ENCODE data around the gene TMEM247. TPM values are rescaled to one million over a fixed set of nuclear protein-coding genes. Genes with fewer than 3 reads are reported as not detected.

The TMEM247 gene
- total RNA-seq, 1 donor from 2014 or later = not detected

GRCh38 chr2:46488389-46488788, 9.0 kb downstream of the TMEM247 start:
- intact Hi-C loops (cut with micrococcal nuclease) = no loop called here

- intact Hi-C loops (cut with micrococcal nuclease) = no loop called here
Observed at GRCh38 chr2:46489423-46490174, 10.2 kb downstream of the TMEM247 start.

GRCh38 chr2:46490521-46491141, 11.3 kb downstream of the TMEM247 start:
- intact Hi-C loops (cut with micrococcal nuclease) = no loop called here

GRCh38 chr2:46492301-46492700, 12.9 kb downstream of the TMEM247 start:
- intact Hi-C loops (cut with micrococcal nuclease) = no loop called here

GRCh38 chr2:46493241-46493970, 14.0 kb downstream of the TMEM247 start:
- intact Hi-C loops (cut with micrococcal nuclease) = no loop called here

- intact Hi-C loops (cut with micrococcal nuclease) = no loop called here
Observed at GRCh38 chr2:46493971-46494250, 14.5 kb downstream of the TMEM247 start.

GRCh38 chr2:46494596-46494995, 15.2 kb downstream of the TMEM247 start:
- intact Hi-C loops (cut with micrococcal nuclease) = no loop called here

GRCh38 chr2:46495231-46496030, 16.1 kb downstream of the TMEM247 start:
- intact Hi-C loops (cut with micrococcal nuclease) = no loop called here

GRCh38 chr2:46497766-46498165, 18.4 kb downstream of the TMEM247 start:
- intact Hi-C loops (cut with micrococcal nuclease) = no loop called here

GRCh38 chr2:46498681-46499080, 19.3 kb downstream of the TMEM247 start:
- intact Hi-C loops (cut with micrococcal nuclease) = no loop called here

- intact Hi-C loops (cut with micrococcal nuclease) = no loop called here
Observed at GRCh38 chr2:46499392-46499785, 20.0 kb downstream of the TMEM247 start.

GRCh38 chr2:46500801-46501200, 21.4 kb downstream of the TMEM247 start:
- intact Hi-C loops (cut with micrococcal nuclease) = no loop called here

GRCh38 chr2:46502291-46502885, 23.0 kb downstream of the TMEM247 start:
- intact Hi-C loops (cut with micrococcal nuclease) = no loop called here

- intact Hi-C loops (cut with micrococcal nuclease) = no loop called here
Observed at GRCh38 chr2:46503686-46504085, 24.3 kb downstream of the TMEM247 start.

- intact Hi-C loops (cut with micrococcal nuclease) = no loop called here
Observed at GRCh38 chr2:46504221-46504620, 24.9 kb downstream of the TMEM247 start.

GRCh38 chr2:46504685-46505471, 25.5 kb downstream of the TMEM247 start:
- intact Hi-C loops (cut with micrococcal nuclease) = no loop called here

GRCh38 chr2:46505472-46505783, 26.1 kb downstream of the TMEM247 start:
- intact Hi-C loops (cut with micrococcal nuclease) = no loop called here

GRCh38 chr2:46506131-46506706, 26.9 kb downstream of the TMEM247 start:
- intact Hi-C loops (cut with micrococcal nuclease) = no loop called here

GRCh38 chr2:46508312-46508711, 28.9 kb downstream of the TMEM247 start:
- intact Hi-C loops (cut with micrococcal nuclease) = no loop called here

GRCh38 chr2:46508759-46509158, 29.4 kb downstream of the TMEM247 start:
- intact Hi-C loops (cut with micrococcal nuclease) = no loop called here
